Measurements from ENCODE around the gene SPAG17.
"Not testable (repeated sequence)": the region's sequence is repeated elsewhere in the genome, so short reads cannot be mapped to it uniquely, and the experiment has no call there.

SPAG17 gene

DNA sequence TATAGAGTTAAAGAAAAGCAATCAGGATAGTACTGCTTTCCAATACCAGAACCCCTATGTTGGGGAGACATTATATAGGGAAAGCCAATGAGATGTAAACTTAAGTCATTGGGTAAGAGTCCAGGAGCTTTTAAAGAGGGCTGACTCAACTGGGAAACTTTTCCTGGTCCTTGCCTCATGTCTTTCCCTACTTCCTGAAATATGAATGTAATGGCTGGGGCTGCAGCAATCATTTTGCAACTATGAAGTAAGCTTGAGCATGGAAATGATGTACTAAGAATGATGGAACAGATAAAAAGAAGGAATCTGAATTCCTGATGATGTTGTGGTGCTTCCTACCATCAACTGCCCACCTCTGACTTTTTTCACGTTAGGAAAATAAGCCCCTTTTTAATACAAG, 199.8 kb downstream of the SPAG17 start:
- DNase-seq (ENCODE audit: low spot score), result no peak

DNA sequence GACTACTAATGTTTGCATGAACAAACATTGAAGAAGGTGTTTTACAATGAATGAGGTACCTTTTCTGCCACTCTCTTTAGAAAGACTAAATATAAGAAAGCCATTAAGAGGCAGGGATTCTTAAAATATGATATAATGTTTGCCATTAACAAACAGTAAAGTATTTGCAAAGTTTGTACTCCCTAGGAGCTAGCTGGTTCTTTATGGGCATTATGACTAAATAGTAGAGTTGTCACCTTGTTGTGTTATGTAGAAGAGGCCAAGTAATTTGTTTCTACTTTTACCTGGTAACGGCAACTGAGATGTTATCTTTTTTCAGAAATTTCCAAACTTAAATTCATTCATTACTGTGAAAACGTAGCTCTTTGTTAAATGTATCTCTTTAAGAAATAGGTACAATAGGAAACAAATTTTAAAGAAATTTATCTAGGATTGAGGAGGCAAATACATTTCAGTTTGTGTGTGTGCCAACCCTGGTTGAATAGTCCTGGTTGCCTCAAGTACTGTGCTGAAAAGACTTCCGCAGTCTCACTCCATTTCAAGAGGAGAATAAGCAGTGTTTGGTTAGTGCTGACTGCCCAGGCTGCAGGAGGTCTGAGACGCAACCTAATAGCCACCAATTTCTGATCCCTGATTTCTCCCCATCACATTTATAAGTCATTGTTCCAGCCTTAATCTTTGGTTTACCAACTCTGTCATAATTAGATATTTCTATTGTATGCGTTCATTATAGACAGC, 203.4 kb downstream of the SPAG17 start:
- no peak for DNase-seq (ENCODE audit: low spot score)

DNA sequence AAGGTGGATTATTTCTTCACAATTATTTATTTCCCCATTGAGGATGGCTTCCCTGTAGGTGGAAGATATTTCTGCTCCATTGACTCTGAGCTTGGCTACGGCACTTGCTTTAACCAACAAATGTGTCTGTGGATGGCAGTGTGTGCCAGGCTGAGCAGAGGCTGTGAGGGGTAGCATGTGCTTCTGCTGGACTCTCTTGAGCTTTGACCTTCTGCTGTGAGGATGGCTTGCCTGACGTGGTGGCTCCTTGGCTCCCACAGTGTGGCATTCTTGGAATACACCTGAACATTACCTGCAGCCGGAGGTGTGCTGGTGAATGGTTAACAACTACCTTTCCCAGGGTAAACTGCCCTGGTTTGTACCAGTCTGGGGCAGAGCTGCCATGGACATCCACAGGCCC, 208.6 kb downstream of the SPAG17 start:
- DNase-seq (ENCODE audit: low spot score), result no peak

DNA sequence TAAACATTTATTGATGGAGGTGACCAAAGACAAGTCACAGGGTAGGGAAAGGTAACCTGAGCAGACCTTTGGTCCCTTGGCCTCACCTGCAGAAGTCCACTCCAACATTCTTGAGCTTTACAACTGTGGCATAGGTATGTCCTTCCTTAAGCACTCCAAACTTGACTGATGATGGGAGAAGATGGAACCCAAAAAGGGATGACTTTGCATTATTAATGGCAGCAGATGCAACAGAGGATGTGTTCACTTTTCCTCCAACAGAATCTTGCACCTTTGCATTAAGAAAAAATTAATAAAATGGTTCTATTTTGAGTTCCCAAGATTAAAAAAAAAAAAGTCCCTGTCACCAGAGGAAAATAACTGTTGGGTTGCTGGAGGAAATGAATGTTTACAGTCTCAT, 213.3 kb downstream of the SPAG17 start:
- no peak for DNase-seq (ENCODE audit: low spot score)

DNA sequence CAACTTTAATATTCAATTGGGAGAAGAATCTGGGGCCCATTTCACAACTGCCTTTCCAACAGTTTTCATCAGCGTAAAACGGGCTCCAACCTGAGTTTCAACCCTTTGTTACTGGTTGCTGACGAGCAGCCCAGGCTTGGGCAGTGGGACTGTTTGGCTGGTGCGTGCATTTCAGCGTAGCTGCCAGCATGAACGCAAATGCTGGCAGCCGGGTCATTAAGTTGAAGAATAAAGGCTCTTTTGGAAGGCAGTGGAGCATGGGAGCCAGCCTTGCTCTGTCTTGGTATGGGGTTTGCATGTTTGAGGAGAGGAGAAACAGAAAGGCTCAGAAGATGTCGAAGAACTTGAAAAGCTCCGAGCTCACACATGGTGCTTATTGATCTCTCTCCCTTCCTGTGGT, 214.8 kb downstream of the SPAG17 start:
- no peak for DNase-seq (ENCODE audit: low spot score)

DNA sequence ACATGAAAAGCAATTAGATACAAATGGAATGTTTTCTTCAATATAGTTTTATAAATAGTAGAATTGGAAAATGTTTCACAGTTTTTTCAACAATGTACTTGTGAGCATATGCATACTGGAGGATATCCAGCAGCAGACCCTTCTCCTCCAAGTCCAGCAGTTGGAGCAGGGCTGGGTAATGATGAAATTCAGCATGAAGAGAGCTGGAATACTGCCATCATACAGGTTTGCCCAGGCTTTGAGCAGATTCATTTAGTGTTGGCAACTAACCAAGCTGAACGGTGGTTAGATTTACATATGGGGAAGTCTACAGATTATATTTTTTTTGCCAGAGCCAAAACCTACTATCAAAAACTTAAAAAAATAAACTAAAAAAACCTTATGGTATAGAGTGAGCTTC, 217.1 kb downstream of the SPAG17 start:
- no peak for DNase-seq (ENCODE audit: low spot score)

DNA sequence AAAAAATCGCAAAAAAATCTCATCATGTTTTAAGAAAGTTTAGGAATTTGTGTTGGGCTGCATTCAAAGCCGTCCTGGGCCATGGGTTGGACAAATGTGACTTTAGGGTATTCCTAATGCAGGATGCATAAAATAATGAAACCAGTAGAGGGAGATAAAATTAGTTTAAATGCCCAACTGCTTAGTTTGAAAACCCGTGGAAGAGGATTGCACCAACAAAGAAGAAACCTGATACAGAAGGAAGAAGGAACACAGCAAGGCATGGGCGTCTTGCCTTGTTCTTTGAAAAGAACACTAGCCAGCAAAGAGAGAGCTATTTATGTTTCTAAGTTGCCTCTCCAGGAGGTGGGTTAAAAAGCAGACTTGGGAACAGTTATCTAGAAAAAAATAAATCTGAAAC, 217.6 kb downstream of the SPAG17 start:
- no peak for DNase-seq (ENCODE audit: low spot score)

DNA sequence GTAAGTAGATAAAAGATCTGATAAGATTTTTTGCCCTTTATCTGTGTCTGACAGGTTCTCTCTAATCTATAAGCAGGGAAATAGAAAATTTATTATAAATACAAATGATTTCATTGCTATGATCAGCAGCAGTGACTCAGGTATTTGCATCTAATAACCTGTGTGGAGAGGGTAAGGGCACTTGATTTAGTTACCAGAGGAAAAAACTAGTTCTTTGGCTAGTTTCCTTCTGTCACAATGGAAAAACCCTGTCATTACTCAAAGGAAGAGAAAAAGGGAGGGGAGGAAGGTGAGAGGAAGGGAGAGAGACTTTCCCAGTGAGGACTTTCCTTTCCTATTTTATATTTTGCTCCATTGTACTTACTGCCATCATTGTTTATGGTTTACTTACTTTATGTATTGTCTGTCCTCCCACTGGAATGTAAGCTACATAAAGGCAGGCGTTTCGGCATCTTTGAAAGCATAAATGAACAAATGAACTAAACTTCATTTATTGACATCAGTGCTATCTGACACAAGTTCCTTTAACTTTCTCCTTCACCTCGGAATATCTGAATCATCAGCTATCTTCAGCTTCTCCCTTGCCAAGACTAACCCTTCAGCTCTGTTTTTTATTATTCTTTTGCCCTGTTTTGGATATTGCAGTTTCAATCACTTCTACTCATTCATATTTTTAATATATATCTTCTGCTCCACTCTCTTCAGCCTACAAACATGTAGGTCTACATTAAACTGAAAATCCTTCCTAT, 220.6 kb downstream of the SPAG17 start:
- DNase-seq (ENCODE audit: low spot score), result no peak

DNA sequence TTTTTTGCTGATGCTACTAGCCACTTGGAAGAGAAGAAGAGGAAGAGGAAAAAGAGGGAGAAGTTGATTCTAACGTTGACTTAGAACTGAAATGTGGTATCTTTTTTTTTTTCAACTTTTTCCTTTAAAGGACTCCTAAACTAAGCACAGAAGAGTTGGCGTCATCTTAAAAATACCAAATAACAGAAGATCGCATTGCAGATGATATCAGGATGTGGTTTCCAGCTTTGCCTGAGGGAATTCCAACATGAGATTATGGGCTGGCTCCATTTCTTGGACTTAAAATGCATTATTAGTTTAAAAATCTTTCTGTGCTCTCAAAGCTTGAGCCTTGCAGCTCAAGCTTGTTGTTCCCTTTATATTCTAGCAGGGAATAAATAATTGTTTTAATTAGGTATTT, 225.7 kb downstream of the SPAG17 start:
- no peak for DNase-seq (ENCODE audit: low spot score)

DNA sequence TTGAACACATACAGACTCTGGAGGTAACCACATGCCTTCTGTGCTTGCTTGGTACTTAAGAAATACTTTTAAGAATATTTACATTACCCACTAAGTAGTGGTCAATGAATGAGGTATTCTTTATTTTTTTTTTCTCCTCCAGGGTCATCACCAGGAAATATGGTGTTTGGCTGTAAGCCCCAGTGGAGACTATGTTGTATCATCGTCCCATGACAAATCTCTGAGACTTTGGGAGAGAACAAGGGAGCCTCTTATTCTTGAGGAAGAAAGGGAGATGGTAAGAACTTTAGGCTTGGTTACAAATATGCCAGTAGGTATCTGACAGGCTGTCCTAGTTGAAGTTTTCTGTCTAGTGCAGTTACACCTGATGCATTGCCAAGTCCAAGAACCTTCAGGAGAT, 232.6 kb downstream of the SPAG17 start:
- DNase-seq (ENCODE audit: low spot score), result no peak

DNA sequence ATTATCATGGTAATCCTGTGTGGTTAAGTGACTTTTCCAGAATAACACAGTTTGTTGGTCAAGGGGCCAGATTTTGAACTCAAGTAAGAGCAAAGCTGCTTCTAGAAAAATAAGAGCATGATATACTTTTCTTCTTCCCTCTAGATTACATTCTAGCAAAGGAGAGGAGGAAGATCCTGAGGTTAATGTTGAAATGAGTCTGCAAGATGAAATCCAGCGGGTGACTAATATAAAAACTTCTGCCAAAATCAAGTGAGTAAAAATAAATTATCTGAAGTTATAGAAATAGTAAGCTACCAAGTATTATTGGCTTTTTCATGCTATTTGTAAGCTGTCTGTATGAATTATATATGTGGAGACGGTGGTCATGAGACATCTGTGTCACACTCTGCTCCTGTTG, 242.7 kb downstream of the SPAG17 start:
- DNase-seq (ENCODE audit: low spot score), result no peak

DNA sequence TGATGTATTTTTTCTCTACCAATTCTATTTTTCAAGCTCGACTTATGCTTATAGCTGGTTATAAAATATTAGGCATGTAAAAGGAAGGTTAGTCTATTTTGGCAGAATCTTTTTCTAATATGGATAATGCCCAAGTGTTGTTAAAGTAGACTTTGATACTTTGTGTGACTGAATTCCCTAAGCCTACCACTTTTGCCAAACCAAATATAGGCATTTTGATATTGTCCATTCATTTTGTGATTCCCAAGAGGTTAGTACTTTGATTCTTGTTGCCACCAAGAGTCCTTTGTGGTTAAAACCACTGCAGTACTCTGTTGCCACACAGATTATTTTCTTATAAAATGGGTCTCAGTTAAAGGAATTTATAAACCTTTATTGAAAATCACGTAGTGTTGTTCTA, 251.3 kb downstream of the SPAG17 start:
- DNase-seq (ENCODE audit: low spot score), result no peak

DNA sequence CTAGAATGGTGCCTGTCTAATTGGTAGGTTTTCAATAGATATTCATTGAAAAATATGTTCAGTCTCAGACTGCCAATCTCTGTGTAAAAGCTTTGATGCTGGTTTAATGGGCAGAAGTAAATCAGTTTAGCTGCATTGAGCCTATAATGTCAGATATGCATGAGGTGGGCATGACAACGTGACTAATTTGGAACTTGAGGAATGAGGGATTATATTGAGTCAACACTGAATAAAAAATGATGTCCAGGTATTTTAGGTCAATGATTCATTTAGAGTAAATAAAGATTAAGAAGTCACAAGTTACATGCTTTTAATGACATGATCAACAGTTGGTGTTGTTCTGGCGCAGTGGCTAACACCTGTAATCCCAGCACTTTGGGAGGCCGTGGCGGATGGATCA, 252.5 kb downstream of the SPAG17 start:
- DNase-seq (ENCODE audit: low spot score), result no peak

DNA sequence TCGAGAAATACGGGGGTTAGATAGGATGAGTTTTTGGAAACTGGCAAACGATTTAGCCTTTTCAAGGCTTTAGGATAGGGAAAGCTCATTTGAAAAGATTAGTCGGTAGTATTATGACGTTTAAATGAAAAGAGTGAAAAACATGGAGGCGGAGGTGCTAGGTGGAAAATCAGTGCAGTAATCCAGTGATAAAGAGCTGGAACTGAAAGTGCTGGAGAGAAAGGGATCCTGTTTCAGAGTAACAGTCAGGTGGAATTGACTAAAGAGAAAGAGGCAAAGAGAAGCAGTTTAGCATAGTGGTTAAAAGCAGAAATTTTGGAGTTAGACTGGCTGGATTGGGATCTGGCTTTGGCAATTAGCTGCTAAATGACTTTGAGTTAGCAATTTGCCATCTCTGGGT, 254.5 kb downstream of the SPAG17 start:
- no peak for DNase-seq (ENCODE audit: low spot score)

DNA sequence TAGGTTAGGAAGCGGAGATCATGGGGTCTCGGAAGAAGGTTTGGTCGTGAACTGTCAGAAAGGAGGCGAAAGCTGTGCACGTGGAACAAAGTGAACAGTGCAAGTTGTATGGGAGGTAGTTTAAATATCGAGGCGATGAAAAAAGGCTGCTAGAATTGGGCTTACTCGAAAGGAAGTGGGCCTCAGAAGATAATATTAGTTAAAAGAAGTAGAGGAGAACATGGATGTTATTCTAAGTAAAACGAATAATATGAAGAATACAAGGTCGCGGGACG, 254.9 kb downstream of the SPAG17 start:
- no peak for DNase-seq (ENCODE audit: low spot score)

DNA sequence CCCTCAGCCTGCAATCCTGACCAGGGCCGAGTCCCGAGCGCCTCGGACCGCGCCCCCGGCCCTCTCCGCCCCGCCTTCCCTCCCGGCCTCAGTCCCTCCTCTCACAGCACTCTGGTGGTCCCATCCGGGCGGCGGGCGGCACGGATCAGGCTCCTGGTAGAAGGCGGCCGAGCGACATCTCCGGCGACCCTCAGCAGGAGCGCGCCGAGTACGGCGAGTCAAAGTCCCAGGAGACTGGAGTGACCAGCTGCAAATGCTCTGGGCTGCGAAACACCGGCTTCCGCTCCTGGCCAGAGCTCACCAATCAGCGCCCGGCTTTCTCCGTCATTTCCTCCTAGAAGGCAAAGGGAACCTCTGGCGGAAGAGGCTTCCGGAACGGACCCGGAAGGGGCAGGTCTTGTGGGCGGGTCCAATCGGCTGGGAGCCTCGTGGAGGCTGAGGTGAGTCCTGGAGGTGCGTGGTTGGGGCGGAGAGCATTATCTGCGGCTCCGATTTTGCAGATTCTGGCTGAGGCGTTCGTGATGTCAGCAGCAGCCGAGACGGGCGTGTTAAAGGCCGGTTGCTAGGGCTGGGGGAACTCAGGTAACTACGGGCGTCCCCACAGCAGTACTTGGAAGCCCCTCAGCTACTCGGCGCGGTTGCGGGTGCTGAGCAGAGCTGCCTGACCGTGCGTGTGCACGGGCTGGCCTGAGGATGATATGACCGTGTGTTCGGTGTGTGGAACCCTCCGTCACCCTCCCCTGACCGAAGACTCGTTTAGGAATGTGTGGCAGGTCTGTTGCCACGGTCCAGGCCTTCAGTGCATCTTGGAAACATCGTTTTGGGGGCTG, 255.5 kb downstream of the SPAG17 start, which contains the start of the genes GDAP2 and WDR3:
Gene GDAP2 (minus strand): TSS at position 279 of the 830 bp plus-strand sequence. CDS start 9,264 bp downstream, outside the sequence.
Gene WDR3 (plus strand): TSS at position 397 of the 830 bp plus-strand sequence. CDS start 3,581 bp downstream, outside the sequence.
- peak; percentile 97 for DNase-seq (ENCODE audit: low spot score)

DNA sequence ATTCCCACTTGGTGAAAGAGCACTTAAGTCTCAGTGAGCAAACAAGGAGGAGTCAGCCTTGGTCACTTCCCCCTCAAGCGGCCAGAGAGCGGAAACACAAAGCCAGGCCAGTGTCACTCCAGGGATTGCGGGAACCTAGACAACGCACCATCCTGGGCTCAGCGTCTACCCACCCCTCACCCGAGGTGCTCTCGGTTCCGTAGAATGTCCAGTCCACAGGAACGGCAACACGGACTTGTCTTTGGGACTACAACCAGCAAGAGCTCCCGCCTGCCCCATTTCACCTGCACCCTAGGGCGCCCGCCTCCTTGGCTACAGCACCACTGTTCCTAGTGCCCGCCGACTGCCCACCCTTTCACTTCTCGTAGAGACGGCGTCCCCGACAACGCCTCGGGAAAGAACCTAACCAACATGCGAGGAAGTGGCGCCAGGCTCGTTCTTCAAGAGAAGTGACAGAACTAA, 256.1 kb downstream of the SPAG17 start:
- DNase-seq (ENCODE audit: low spot score), result peak; percentile 58

DNA sequence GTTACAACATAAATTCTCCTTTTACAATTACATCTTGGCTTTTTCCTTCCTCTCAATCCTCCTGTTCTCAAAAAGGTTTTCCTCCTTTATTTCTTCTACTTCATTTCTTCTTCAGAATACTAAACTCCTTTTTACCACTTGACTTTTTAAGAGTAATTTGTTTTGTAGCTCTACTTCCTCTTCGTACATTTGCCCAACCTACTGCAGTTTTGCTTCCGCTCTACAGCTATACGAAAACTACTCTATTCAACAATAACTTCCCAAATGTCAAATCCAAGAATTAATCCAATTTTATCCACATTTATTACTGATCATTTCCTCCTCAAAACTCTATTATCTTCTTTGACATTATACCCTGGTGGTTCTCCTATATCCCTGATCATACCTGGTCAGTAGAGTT, 259.0 kb downstream of the SPAG17 start:
- DNase-seq (ENCODE audit: low spot score), result no peak

DNA sequence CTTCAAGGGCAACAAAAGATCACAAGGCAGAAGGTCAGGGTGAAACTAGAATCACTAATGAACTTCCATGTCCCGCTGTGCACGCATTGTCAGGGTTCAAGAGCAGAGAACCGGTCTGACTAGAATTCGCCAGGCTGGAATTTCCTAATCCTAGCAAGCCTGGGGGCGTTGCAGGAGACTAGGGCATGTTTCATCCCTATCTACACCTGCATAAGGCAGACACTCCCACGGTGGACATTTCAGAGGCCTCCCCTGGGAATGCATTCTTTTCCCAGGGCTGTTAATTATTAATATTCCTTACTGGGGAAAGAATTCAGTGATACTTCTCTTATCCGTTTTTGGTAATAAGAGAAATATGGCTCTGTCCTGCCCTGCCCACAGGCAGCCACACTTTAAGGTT, 262.3 kb downstream of the SPAG17 start:
- not testable (repeated sequence) for DNase-seq (ENCODE audit: low spot score)

DNA sequence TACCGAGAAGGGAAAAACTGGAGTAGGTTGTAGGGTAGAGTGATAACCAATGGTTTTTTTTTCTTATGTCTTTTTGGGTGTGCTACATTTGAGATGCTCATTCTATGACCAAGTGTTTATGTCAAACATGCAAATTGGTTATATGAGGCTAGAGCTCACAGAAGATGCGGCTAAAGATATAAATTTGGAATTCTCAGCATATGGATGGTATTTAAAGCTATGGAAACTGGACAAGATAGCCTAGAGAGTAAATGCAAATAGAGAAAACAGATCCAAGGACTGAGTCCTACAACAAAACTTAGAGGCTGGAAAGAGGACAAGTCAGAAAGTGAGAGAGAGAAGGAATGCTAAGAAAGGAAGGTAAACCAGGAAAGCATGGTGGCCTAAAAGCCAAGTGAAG, 263.0 kb downstream of the SPAG17 start:
- DNase-seq (ENCODE audit: low spot score), result no peak

DNA sequence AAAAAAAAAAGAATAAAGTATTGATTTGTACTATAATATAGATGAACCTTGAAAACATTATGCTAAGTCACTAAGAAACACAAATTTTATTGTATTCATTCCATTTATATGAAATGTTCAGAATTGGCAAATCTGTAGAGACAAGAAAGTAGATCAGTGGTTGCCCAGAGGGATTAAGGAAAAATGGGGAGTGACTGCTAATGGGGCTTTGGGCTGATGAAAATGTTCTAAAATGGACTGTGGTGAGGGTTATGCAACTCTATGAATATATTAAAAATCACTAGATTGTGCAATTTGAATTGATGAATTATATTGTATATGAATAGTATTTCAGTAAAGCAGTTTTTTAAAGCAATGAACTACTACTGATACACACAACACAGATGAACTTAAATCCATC, 265.7 kb downstream of the SPAG17 start:
- DNase-seq (ENCODE audit: low spot score), result no peak

DNA sequence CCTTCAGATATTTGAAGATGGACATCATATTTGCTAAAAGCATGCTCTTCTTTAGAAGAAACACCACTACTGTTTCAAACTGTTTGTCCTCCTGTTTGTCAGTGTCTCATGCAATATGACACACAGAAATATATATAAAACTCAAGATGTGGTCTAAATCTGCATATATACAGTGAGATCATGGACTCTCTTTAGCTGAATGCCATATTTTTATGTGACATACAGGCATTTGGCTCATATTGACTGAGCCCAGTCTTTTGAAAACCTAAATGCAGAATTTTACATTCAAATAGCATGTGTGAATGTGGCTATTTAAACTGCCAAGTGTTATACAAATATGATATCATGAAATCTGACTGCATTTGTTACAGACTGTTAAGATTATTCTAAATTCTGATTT, 274.0 kb downstream of the SPAG17 start:
- no peak for DNase-seq (ENCODE audit: low spot score)

Measured in SK-N-DZ (cell line).